Esophagus muscularis mucosa (tissue), 4 donors: ENCODE measurements around the gene NRXN3. TPM values are rescaled to one million over a fixed set of nuclear protein-coding genes. Genes with fewer than 3 reads are reported as not detected.
A peak's percentile ranks its signal among the peaks of the same experiment; 100 is the strongest.

Source experiments
- DNase-seq: peaks from one replicate; pipeline ENCODE4 v3.0.0-alpha.2; 2017; ENCODE audit errors: extremely low spot score
- H3K27ac ChIP-seq, 4 donors: fragments of 200-600 bp; sonication (generic); replicated peaks in 1 of 4; 1 replicate in 3 of 4; 2 replicates in 1 of 4; pipeline ENCODE4 v1.5.1; 2016 to 2019; ENCODE audit warnings: mild to moderate bottlenecking in 1 of 4
- H3K27me3 ChIP-seq, 4 donors: fragments of 200-600 bp; sonication (generic); one replicate each; pipeline versions ENCODE4 v1.5.1 to v1.6.0; 2016 to 2019
- H3K36me3 ChIP-seq, 4 donors: fragments of 200-600 bp; sonication (generic); one replicate each; pipeline ENCODE4 v1.5.1; 2016 to 2019
- H3K4me1 ChIP-seq, 4 donors: fragments of 200-600 bp; sonication (generic); one replicate each; pipeline ENCODE4 v1.5.1; 2016 to 2019
- H3K4me3 ChIP-seq, 4 donors: fragments of 200-600 bp; sonication (generic); 1 replicate in 2 of 4; 2 replicates in 2 of 4; pipeline ENCODE4 v1.5.1; 2016 to 2019; ENCODE audit warnings: mild to moderate bottlenecking in 4 of 4, moderate library complexity in 1 of 4
- H3K9me3 ChIP-seq, 4 donors: fragments of 200-600 bp; sonication (generic); 1 replicate in 3 of 4; 2 replicates in 1 of 4; pipeline ENCODE4 v1.5.1; 2016 to 2019
- CTCF ChIP-seq, 3 experiments: fragments of 200-600 bp in 2 of 3; fragments of 450-650 bp in 1 of 3; sonication (generic) in 2 of 3; IDR thresholded peaks; one replicate each; pipeline ENCODE4 v1.5.1; 2017 to 2019; ENCODE audit warnings: antibody characterized with exemption in 3 of 3, mild to moderate bottlenecking in 2 of 3, moderate library complexity in 1 of 3
- EP300 ChIP-seq: sonication (generic); formaldehyde crosslinking; IDR thresholded peaks from one replicate; pipeline ENCODE4 v1.6.1; 2017; ENCODE audit warnings: antibody characterized with exemption
- POLR2A ChIP-seq: fragments of 450-650 bp; IDR thresholded peaks from one replicate; pipeline ENCODE4 v1.6.1; 2017; ENCODE audit warnings: antibody characterized with exemption, moderate library complexity, mild to moderate bottlenecking, low read depth
- POLR2AphosphoS5 ChIP-seq, 2 donors: sonication (generic); formaldehyde crosslinking; IDR thresholded peaks; one replicate each; pipeline ENCODE4 v1.6.1; 2017; ENCODE audit warnings: antibody characterized with exemption in 2 of 2
- WGBS: methylation state at CpG from one replicate; pipeline ENCODE4 v1.1.5; 2018; 5-methylcytosine and 5-hydroxymethylcytosine counted together
- intact Hi-C: fragments of 100-400 bp; cut with DNase I; formaldehyde crosslinking; loops from one replicate; pipeline ENCODE4 v1.15.1; 2023
- total RNA-seq, 4 donors: library from RNA; depleted of rRNA; stranded (reverse); fragments of >200 nt; gene quantifications; one replicate each; pipeline versions ENCODE4 v1.1.0 to v1.2.1, GENCODE V29; 2016

The NRXN3 gene
- total RNA-seq, 4 donors from 2014 or later: 71.1 to 159 (median 122) TPM

GRCh38 chr14:79357307-79357706 lies 1187.1 kb downstream of the NRXN3 start:
- no peak overlapping the region for H3K4me3 ChIP-seq
- H3K4me1 ChIP-seq: peaks cover 0 to 47% (median 29%) of the 10 kb centered on the region in 4 donors
- no peak for TF ChIP-seq CTCF (IDR thresholded peaks at IDR 0.05)
- TF ChIP-seq EP300: no peak
- no peak for TF ChIP-seq POLR2A
- TF ChIP-seq POLR2AphosphoS5 (IDR thresholded peaks at IDR 0.05): no peak
- no peak overlapping the region for H3K27ac ChIP-seq
- H3K36me3 ChIP-seq: no peaks in the 10 kb centered on the region
- H3K27me3 ChIP-seq: no peaks in the 10 kb centered on the region
- DNase-seq: no peak
- WGBS: 75% methylated on average over 2 of the region's 2 CpGs
- no peaks in the 10 kb centered on the region for H3K9me3 ChIP-seq
- intact Hi-C loops: no loop called here

- WGBS: 73% methylated on average over 3 of the region's 3 CpGs
- Histone ChIP-seq H3K27me3 (no peaks in the 10 kb centered on the region), H3K9me3 (no peaks in the 10 kb centered on the region), H3K36me3 (no peaks in the 10 kb centered on the region), H3K4me1 (peaks cover 0 to 25% (median 14%) of the 10 kb centered on the region in 4 donors), H3K27ac (no peak overlapping the region), H3K4me3 (no peak overlapping the region)
- no peak for DNase-seq
- intact Hi-C loops: loop anchor here (10.0 kb wide), 1 partner anchor 78 kb away; no protein-coding TSS in a partner anchor
- no peak for TF ChIP-seq POLR2A
- no peak for TF ChIP-seq EP300
- no peak for TF ChIP-seq CTCF (IDR thresholded peaks at IDR 0.05)
- no peak for TF ChIP-seq POLR2AphosphoS5 (IDR thresholded peaks at IDR 0.05)
Measured at GRCh38 chr14:79363291-79363690, 1193.1 kb downstream of the NRXN3 start.

GRCh38 chr14:79369359-79370332 lies 1199.5 kb downstream of the NRXN3 start:
- Histone ChIP-seq H3K36me3 (no peaks in the 10 kb centered on the region), H3K9me3 (no peaks in the 10 kb centered on the region), H3K27me3 (no peaks in the 10 kb centered on the region), H3K4me1 (peaks cover 0 to 54% (median 29%) of the 10 kb centered on the region in 4 donors), H3K27ac (peak overlapping the region; percentile 57 to 76 (median 66)), H3K4me3 (no peak overlapping the region)
- peak in 2 of 3 experiments; percentile 16 to 18 for TF ChIP-seq CTCF (IDR thresholded peaks at IDR 0.05)
- TF ChIP-seq EP300: no peak
- peak; percentile 71 to 86 for TF ChIP-seq POLR2AphosphoS5 (IDR thresholded peaks at IDR 0.05)
- intact Hi-C loops: loop anchor here (10.0 kb wide), 1 partner anchor 85 kb away; no protein-coding TSS in a partner anchor
- DNase-seq: no peak
- WGBS: 48% methylated on average over 10 of the region's 10 CpGs

- DNase-seq: no peak
- no peaks in the 10 kb centered on the region for H3K36me3 ChIP-seq
- TF ChIP-seq POLR2A (no peak), CTCF (IDR thresholded peaks at IDR 0.05) (no peak), EP300 (no peak), POLR2AphosphoS5 (IDR thresholded peaks at IDR 0.05) (no peak)
- no peaks in the 10 kb centered on the region for H3K9me3 ChIP-seq
- intact Hi-C loops: no loop called here
- H3K4me3 ChIP-seq: no peak overlapping the region
- peak overlapping the region in 3 of 4 donors; percentile 60 to 76 (median 71) for H3K27ac ChIP-seq
- peaks cover 0 to 56% (median 29%) of the 10 kb centered on the region in 4 donors for H3K4me1 ChIP-seq
- H3K27me3 ChIP-seq: no peaks in the 10 kb centered on the region
- 96% methylated on average over 1 of the region's 1 CpG for WGBS
Measured at GRCh38 chr14:79370969-79371368, 1200.8 kb downstream of the NRXN3 start.
